ENCODE data around the gene HNRNPLL. TPM values are rescaled to one million over a fixed set of nuclear protein-coding genes. Genes with fewer than 3 reads are reported as not detected.

The HNRNPLL gene
- total RNA-seq, 3 donors from 2014 or later = 62.7 to 86.3 (median 70.1) TPM

Other genes with a start within 250 kb of the HNRNPLL start
- 10 to 100 TPM; 56.9 to 63.9 (median 60.2) TPM for gene ATL2, start 225.7 kb downstream of the HNRNPLL start, total RNA-seq
- gene GALM, start 63.2 kb upstream of the HNRNPLL start, total RNA-seq = 10 to 100 TPM; 35.2 to 77.9 (median 58.8) TPM
- gene SRSF7, start 148.4 kb upstream of the HNRNPLL start, total RNA-seq = 100 to 1,000 TPM; 431 to 454 (median 451) TPM
- 10 to 100 TPM; 34.2 to 45.7 (median 39.3) TPM for gene GEMIN6, start 175.3 kb upstream of the HNRNPLL start, total RNA-seq

Data from activated T-cell treated with anti-CD3 and anti-CD28 coated beads, Interleukin-2, amount 50 U/mL, for 4 hours (primary cell).